GM12878 (cell line): ENCODE data around the gene FMNL2. TPM values are rescaled to one million over a fixed set of nuclear protein-coding genes. Genes with fewer than 3 reads are reported as not detected.
A peak's percentile ranks its signal among the peaks of the same experiment; 100 is the strongest.

Experiments used
- ATAC-seq: fragments of 200-7000 bp; cut with Tn5 transposase; 3 replicates; pipeline ENCODE4 v1.9.1; 2020; ENCODE audit warnings: mild to moderate bottlenecking, moderate library complexity
- BruUV-seq: library from RNA; stranded (reverse); fragments of 400-500 nt; replicated peaks from 2 replicates; lab custom pipeline; 2021; lab: Mats Ljungman, UMichigan
- CTCF ChIA-PET: fragments of 300-600 bp; sonication (Branson Sonifier 250); formaldehyde crosslinking; extraction: SDS; loops from one replicate; lab custom pipeline; 2021; ENCODE audit warnings: inconsistent platforms; lab: Yijun Ruan, JAX
- POLR2A ChIA-PET: fragments of 350-600 bp; formaldehyde crosslinking; extraction: SDS; loops from one replicate; lab custom pipeline; 2021; ENCODE audit warnings: inconsistent platforms; lab: Charles Lee
- RAD21 ChIA-PET: fragments of 300-600 bp; sonication (Branson Sonifier 250); formaldehyde crosslinking; loops from one replicate; lab custom pipeline; 2023; ENCODE audit warnings: antibody characterized with exemption; ENCODE audit not compliant: unreplicated experiment; lab: Charles Lee
- SMC1A ChIA-PET: fragments of 300-600 bp; sonication (Branson Sonifier 250); formaldehyde crosslinking; loops from one replicate; lab custom pipeline; 2023; ENCODE audit not compliant: unreplicated experiment, uncharacterized antibody; lab: Charles Lee
- DNase-seq: peaks from one replicate; pipeline ENCODE4 v3.0.0-alpha.2; 2011; ENCODE audit warnings: low read depth, low spot score
- FAIRE-seq: peaks from 3 replicates; lab custom pipeline; 2011; peaks lifted over from hg19 to GRCh38; lab: Jason Lieb, UNC
- H2AFZ ChIP-seq: 2 replicates; pipeline ENCODE4 v1.6.0; 2011; ENCODE audit warnings: low read depth, low read length, control low read depth; ENCODE audit not compliant: control insufficient read depth
- H3K27ac ChIP-seq: 2 replicates; pipeline ENCODE4 v1.5.1; 2011; ENCODE audit warnings: control low read depth; ENCODE audit not compliant: control insufficient read depth, insufficient read depth
- H3K27me3 ChIP-seq, 2 experiments: replicated peaks in 1 of 2; 2 replicates each; pipeline versions ENCODE4 v1.6.0 to v1.6.1; 2011; ENCODE audit warnings: low read length in 1 of 2; ENCODE audit not compliant: control insufficient read depth in 2 of 2, insufficient read depth in 2 of 2
- H3K36me3 ChIP-seq, 2 experiments: 2 replicates each; pipeline ENCODE4 v1.5.1; 2011; ENCODE audit warnings: low read length in 1 of 2; ENCODE audit not compliant: control insufficient read depth in 2 of 2, insufficient read depth in 2 of 2
- H3K4me1 ChIP-seq: 2 replicates; pipeline ENCODE4 v1.6.1; 2011; ENCODE audit warnings: mild to moderate bottlenecking, low read length, moderate library complexity, mixed read lengths; ENCODE audit not compliant: control insufficient read depth, insufficient read depth
- H3K4me2 ChIP-seq: 2 replicates; pipeline ENCODE4 v1.6.0; 2011; ENCODE audit warnings: control low read depth; ENCODE audit not compliant: control insufficient read depth, insufficient read depth
- H3K4me3 ChIP-seq: fragments of 200-600 bp; sonication (generic); 2 replicates; pipeline ENCODE4 v1.5.1; 2016
- H3K79me2 ChIP-seq: 2 replicates; pipeline ENCODE4 v1.6.0; 2011; ENCODE audit warnings: low read length; ENCODE audit not compliant: control insufficient read depth, insufficient read depth
- H3K9ac ChIP-seq: 2 replicates; pipeline ENCODE4 v1.8.0; 2011; ENCODE audit warnings: low read length, control low read depth, mixed read lengths; ENCODE audit not compliant: control insufficient read depth, insufficient read depth
- H3K9me3 ChIP-seq: replicated peaks from 3 replicates; pipeline ENCODE4 v1.5.1; 2011; ENCODE audit warnings: mild to moderate bottlenecking, low read length; ENCODE audit not compliant: control insufficient read depth, insufficient read depth
- H4K20me1 ChIP-seq: 2 replicates; pipeline ENCODE4 v1.6.0; 2011; ENCODE audit not compliant: control insufficient read depth, insufficient read depth
- ATF7 ChIP-seq: fragments of 450-650 bp; IDR thresholded peaks from 2 replicates; pipeline ENCODE4 v1.6.1; 2016; ENCODE audit warnings: low read depth, mild to moderate bottlenecking
- EP300 ChIP-seq, 2 experiments: fragments of 150-350 bp in 1 of 2; IDR thresholded peaks; 2 replicates each; pipeline ENCODE4 v1.6.1; 2011 to 2012; ENCODE audit warnings: low read depth in 2 of 2, low read length in 2 of 2, borderline replicate concordance in 1 of 2, improper control_type of control experiment in 1 of 2, inconsistent platforms in 1 of 2; ENCODE audit not compliant: control insufficient read depth in 1 of 2
- ESRRA ChIP-seq: IDR thresholded peaks from 2 replicates; pipeline ENCODE4 v1.6.1; 2012; ENCODE audit warnings: mild to moderate bottlenecking, low read length, improper control_type of control experiment
- HDAC6 ChIP-seq: fragments of 200-600 bp; sonication (generic); IDR thresholded peaks from one replicate; pipeline ENCODE4 v1.8.0; 2017; ENCODE audit warnings: antibody characterized with exemption; ENCODE audit not compliant: unreplicated experiment
- IKZF1 ChIP-seq: fragments of 450-650 bp; conservative IDR thresholded peaks from 2 replicates; pipeline ENCODE4 v1.6.1; 2017; ENCODE audit warnings: antibody characterized with exemption, mild to moderate bottlenecking
- KDM1A ChIP-seq: fragments of 200-600 bp; sonication (generic); IDR thresholded peaks from 2 replicates; pipeline ENCODE4 v1.6.1; 2016; ENCODE audit warnings: borderline replicate concordance
- MLLT1 ChIP-seq: fragments of 450-650 bp; IDR thresholded peaks from 2 replicates; pipeline ENCODE4 v1.6.1; 2016; ENCODE audit warnings: mild to moderate bottlenecking
- MTA2 ChIP-seq: fragments of 450-650 bp; IDR thresholded peaks from 2 replicates; pipeline ENCODE4 v1.6.1; 2016; ENCODE audit warnings: low read depth, mild to moderate bottlenecking, moderate library complexity
- POU2F2 ChIP-seq: IDR thresholded peaks from 3 replicates; pipeline ENCODE4 v1.6.1; 2011; ENCODE audit warnings: low read depth, mild to moderate bottlenecking, low read length, borderline replicate concordance
- RELB ChIP-seq: fragments of 450-650 bp; IDR thresholded peaks from 2 replicates; pipeline ENCODE4 v1.6.1; 2017; ENCODE audit warnings: low read depth, mild to moderate bottlenecking, moderate library complexity
- RUNX3 ChIP-seq: IDR thresholded peaks from 2 replicates; pipeline ENCODE4 v1.6.1; 2012; ENCODE audit warnings: low read length, inconsistent platforms
- ZNF24 ChIP-seq: fragments of 450-650 bp; IDR thresholded peaks from 2 replicates; pipeline ENCODE4 v1.6.1; 2017; ENCODE audit warnings: antibody characterized with exemption, mild to moderate bottlenecking
- ZNF384 ChIP-seq: IDR thresholded peaks from 2 replicates; pipeline ENCODE4 v1.6.1; 2012; ENCODE audit warnings: low read depth, mild to moderate bottlenecking, low read length, improper control_type of control experiment, borderline replicate concordance
- WGBS: methylation state at CpG from one replicate; pipeline ENCODE4 v1.1.6; 2016; ENCODE audit warnings: low lambda C conversion rate; ENCODE audit not compliant: insufficient replicate concordance, insufficient coverage; ENCODE audit errors: missing lambda C conversion rate; 5-methylcytosine and 5-hydroxymethylcytosine counted together
- in situ Hi-C: fragments of 300-500 bp; cut with MboI; formaldehyde crosslinking; loops from 9 replicates; pipeline ENCODE4 v1.14.3; 2018; ENCODE audit warnings: mixed read lengths
- intact Hi-C: fragments of 100-400 bp; cut with micrococcal nuclease; formaldehyde crosslinking; loops from one replicate; pipeline ENCODE4 v1.14.2; 2022; ENCODE audit not compliant: unreplicated experiment
- polyA plus RNA-seq, 11 experiments: library from polyadenylated mRNA; depleted of rRNA in 4 of 11; unstranded in 6 of 11; stranded (reverse) in 5 of 11; fragments of >200 nt; fragmentation: Nextera tagmentation in 4 of 11; fragmentation: Illumina TruSeq in 1 of 11; extraction: Ambion mirVana in 4 of 11; extraction: Trizol in 1 of 11; gene quantifications; 1 replicate in 1 of 11; 2 replicates in 10 of 11; pipeline versions ENCODE4 v1.2.1 to v1.2.3, GENCODE V29; 2011 to 2016; ENCODE audit warnings: inconsistent platforms in 2 of 11, missing spikeins in 2 of 11, low read depth in 1 of 11
- total RNA-seq, 4 experiments: library from RNA; depleted of rRNA in 3 of 4; stranded (reverse); fragments of >200 nt in 3 of 4; fragmentation: Illumina TruSeq in 1 of 4; extraction: Trizol in 1 of 4; gene quantifications; 2 replicates each; pipeline versions ENCODE4 v1.2.1 to v1.2.3, GENCODE V29; 2013 to 2021
- TF ChIP-seq, protein P1 (sequence below): IDR thresholded peaks from 2 replicates; pipeline ENCODE4 v1.6.1; 2012; ENCODE audit warnings: low read depth, low read length, improper control_type of control experiment

The FMNL2 gene
- total and polyA plus RNA-seq, 10 of the 15 experiments (the other 5 are each of a cell fraction or from before 2014, with no cell fraction given): 0.13 to 9.9 (median 0.35) TPM

GRCh38 chr2:152506843-152507242 is 171.9 kb downstream of the FMNL2 start:
- RAD21 ChIA-PET: interaction anchor here (0.6 to 2.8 kb wide), 18 partner anchors 10 to 664 kb away, joined by 3 to 12 read pairs (median 5); no protein-coding TSS in a partner anchor
- WGBS: 72% methylated on average over 4 of the region's 4 CpGs
- FAIRE-seq (peak; percentile 31), DNase-seq (peak; percentile 59), ATAC-seq (peak; percentile 78)
- Histone ChIP-seq H3K4me3 (no peak overlapping the region; the same call in 1 of the 2 replicates), H3K27ac (peak overlapping the region; percentile 15; the same call in 1 of the 2 replicates), H3K4me2 (peak overlapping the region; percentile 61), H4K20me1 (no peaks in the 10 kb centered on the region), H3K79me2 (no peaks in the 10 kb centered on the region; the same call in 1 of the 2 replicates), H3K4me1 (peaks cover 11% of the 10 kb centered on the region; the same call in 1 of the 2 replicates), H3K36me3 (no peaks in the 10 kb centered on the region), H3K27me3 (no peaks in the 10 kb centered on the region; a peak in 1 of 4 replicates), H2AFZ (no peak overlapping the region), H3K9ac (no peak overlapping the region), H3K9me3 (no peaks in the 10 kb centered on the region)
- no TSS peak for BruUV-seq
- POLR2A ChIA-PET: interaction anchor here (0.8 to 2.2 kb wide), 3 partner anchors 10 to 107 kb away, joined by 3 to 9 read pairs (median 4); no protein-coding TSS in a partner anchor
- SMC1A ChIA-PET: interaction anchor here (0.9 to 2.8 kb wide), 21 partner anchors 9 to 169 kb away, joined by 3 to 25 read pairs (median 5); no protein-coding TSS in a partner anchor
- CTCF ChIA-PET: interaction anchor here (0.7 to 2.2 kb wide), 8 partner anchors 10 to 128 kb away, joined by 3 to 8 read pairs (median 4); no protein-coding TSS in a partner anchor
- in situ Hi-C loops: no loop called here
- intact Hi-C loops: loop anchor here (1.0 to 5.0 kb wide), 2 partner anchors 59 to 105 kb away; no protein-coding TSS in a partner anchor
- TF ChIP-seq MTA2 (peak; percentile 68), ZNF384 (0 out of 2 replicates have a peak, but pooled peaks have one; percentile 21), ESRRA (no peak), EP300 (IDR thresholded peaks at IDR 0.05; ENCODE audit: borderline replicate concordance in 1 of 2, control insufficient read depth in 1 of 2, low read depth in 2 of 2, low read length in 2 of 2) (peak; percentile 68 to 70; a peak in 3 of 4 replicates), MLLT1 (0 out of 2 replicates have a peak, but pooled peaks have one; percentile 13), RELB (peak; percentile 75), ZNF24 (no peak), KDM1A (no peak), POU2F2 (peak; percentile 42; the same call in 1 of the 3 replicates), IKZF1 (peak; percentile 72), RUNX3 (peak; percentile 68; the same call in 1 of the 2 replicates), ATF7 (peak; percentile 33; the same call in 1 of the 2 replicates), HDAC6 (no peak)
- TF ChIP-seq, protein P1, sequence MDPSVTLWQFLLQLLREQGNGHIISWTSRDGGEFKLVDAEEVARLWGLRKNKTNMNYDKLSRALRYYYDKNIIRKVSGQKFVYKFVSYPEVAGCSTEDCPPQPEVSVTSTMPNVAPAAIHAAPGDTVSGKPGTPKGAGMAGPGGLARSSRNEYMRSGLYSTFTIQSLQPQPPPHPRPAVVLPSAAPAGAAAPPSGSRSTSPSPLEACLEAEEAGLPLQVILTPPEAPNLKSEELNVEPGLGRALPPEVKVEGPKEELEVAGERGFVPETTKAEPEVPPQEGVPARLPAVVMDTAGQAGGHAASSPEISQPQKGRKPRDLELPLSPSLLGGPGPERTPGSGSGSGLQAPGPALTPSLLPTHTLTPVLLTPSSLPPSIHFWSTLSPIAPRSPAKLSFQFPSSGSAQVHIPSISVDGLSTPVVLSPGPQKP: no peak
